HPDE6-E6E7 (cell line): ENCODE data around the gene CEP95.

ENCODE experiments used
- DNase-seq: peaks from one replicate; pipeline ENCODE4 v3.0.0; 2011; ENCODE audit warnings: missing footprints; ENCODE audit errors: extremely low spot score

The CEP95 gene

GRCh38 chr17:64515829-64516228 lies 9.1 kb downstream of the CEP95 start:
- DNase-seq: no peak

DNA sequence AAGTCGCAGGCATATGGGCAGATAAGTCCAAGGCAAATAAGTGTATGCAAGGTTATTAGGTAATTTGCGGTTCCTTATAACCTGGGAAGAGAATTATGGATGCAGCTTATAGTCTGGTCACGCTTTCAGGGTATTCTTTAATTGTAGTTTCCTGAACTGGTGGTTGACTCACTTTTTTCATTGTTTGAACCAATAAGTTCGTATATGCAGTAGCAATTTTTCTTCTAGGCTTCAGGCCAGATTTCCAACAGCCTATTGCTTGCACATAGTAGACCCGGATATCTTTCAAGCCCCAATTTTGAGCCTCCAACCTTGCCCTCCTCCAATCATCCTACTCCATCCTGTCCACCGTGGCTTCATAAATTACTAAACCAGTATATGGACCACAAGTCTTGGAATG lies 12.8 kb downstream of the CEP95 start:
- DNase-seq: no peak

- DNase-seq: no peak
These were observed 13.6 kb downstream of the CEP95 start for GRCh38 chr17:64520359-64520758.

DNA sequence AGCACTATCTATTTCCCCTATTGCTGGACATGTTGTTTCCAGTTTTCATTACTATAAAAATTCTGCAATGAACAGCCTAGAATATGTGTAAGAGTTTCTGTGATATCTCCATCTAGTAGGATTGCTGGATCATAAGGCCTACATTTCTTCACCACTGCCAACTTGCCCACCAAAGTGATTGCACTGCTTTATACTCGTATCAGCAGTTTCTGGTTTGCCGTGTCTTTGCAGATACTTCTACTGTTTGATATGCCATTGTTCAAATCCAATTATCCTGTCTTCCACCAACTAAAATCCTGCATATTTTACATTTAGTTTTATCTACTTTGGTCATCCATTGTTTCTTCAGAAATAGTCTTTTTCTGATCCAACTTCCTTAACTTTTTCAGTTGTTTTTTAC lies 21.1 kb downstream of the CEP95 start:
- DNase-seq: no peak

DNA sequence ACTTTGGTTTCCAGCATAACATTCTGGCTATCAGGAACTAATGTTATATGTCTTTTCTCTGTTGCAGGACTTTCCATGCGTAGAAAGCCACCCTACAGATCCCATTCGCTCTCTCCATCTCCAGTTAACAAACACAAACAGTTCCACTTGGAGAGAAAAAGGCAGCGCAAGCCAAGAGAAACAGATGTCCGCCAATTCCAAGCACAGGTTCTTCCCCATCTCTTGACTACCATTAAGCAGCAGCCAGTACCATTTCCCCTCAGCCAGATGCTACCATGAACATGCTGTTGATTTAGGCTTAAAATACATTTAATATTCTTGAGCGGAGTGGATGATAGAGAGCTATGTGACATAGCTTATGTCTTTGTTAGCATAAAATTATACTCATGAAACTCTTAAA lies 22.4 kb downstream of the CEP95 start:
- DNase-seq: no peak

GRCh38 chr17:64531955-64532371 lies 25.2 kb downstream of the CEP95 start:
- DNase-seq: no peak

DNA sequence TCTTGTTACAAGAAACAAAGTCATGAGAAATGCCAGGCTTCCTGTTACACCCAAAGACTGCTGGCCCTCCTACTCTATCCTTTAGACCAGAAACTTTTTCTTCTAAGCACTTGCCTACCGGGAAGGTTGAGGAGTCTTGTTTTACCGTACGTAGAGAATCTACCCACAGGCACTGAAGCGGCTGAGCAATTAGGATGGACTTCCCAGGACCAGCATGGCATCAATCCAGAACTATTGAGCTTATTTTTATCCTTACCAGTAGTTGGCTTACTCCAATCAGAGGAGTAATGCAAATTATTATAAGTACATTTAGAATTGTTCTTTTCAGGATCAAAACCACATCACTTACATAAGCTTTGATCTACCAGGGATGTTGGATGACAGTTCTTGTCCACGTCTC lies 25.6 kb downstream of the CEP95 start:
- no peak for DNase-seq

DNA sequence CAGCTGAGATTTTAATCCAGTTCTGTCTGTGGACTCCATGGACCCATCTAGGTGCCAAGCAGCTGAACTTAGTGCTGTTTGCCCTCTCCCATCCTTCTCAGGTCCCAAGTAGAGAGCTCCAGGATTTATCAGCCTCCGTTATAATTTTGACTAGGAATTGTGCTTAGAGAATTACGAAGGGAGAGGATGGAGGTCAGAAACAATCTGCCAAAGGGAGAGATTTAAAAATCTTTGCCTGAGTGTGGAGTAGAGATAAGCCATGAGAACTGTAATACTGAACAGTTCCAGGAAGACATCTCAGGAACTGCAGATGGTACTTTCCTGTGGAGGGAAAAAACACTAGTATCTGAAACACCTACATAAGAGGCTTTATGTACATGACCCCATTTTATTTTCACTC lies 27.0 kb downstream of the CEP95 start:
- no peak for DNase-seq

GRCh38 chr17:64534187-64534586 lies 27.4 kb downstream of the CEP95 start:
- no peak for DNase-seq

- DNase-seq: no peak
These were observed 28.6 kb downstream of the CEP95 start for GRCh38 chr17:64535357-64535756.

DNA sequence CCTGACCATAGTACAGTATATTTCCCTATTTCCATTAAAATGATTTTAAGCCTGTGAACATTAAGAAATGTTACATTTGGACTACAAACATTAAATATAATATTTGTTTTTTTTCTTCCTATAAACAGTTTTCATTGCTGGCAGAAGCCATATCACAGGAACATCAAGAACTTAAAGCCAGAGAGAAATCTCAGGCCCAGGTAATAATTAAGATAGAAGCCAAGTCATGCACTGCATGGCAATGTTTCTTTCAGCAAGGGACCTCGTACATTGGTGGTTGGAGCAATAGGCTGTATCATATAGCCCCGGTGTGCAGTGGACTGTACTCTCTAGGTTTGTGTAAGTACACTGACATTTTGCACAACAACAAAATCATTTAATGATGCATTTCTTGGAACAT lies 30.1 kb downstream of the CEP95 start:
- no peak for DNase-seq

DNA sequence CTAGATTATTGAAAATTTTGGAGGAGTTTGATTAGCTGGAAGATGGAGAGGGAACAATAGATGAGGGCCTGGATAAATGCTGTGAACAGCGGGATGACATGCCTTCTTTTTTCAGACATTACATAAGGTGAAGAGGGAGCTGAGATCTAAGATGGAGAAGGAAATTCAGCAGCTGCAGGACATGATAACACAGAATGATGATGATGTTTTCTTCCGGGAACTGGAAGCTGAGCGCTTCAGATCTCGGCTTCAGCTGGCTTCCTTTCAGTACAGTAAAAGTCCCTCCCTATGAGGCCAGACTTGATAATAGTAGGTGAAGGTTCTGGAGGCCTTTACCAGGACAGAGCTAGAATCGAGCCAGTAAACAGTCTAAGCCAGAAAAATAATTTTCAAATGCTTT lies 30.7 kb downstream of the CEP95 start:
- no peak for DNase-seq

- DNase-seq: no peak
These were observed 31.8 kb downstream of the CEP95 start for GRCh38 chr17:64538508-64539130.

- DNase-seq: no peak
These were observed 33.5 kb downstream of the CEP95 start for GRCh38 chr17:64540118-64540776.

DNA sequence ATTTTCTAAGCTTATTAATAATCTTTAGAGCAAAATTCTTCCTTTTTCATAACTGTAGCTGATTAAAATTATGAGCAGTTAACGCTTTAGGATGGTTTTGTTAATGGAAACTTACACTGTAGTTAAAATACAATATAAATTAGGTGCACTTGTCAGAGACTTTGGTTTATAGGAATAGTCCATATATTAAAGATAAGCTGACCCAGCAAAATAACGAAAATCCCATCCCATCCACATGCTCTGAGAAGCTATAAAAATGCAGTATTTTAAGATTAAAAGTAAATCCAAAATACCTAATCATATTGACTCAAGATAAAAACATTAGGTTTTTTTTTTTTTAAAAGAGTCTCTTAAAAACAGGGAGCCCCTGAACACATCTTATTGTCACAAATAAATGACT lies 38.0 kb downstream of the CEP95 start:
- DNase-seq: no peak

GRCh38 chr17:64546716-64547115 lies 39.9 kb downstream of the CEP95 start:
- DNase-seq: no peak

DNA sequence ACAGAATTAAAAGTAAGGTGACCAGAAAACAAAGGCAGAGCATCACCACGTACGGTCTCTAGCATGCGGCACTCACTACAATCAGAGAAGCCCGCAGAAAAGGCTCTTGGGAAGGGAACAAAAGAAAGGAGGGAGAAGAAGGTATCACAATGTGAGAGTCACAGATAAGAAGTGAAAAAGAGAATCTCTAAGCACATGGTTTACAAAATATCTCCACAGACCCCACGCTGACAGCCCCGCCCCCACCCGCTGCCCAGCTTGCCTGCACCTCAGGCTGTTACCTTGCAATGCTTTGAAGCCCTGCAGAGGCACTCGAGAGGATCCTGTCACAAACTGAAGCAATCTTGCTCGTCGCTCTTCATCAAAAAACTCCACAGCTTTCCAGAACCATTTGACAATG lies 40.5 kb downstream of the CEP95 start:
- no peak for DNase-seq

GRCh38 chr17:64551461-64551860 lies 44.7 kb downstream of the CEP95 start:
- no peak for DNase-seq

GRCh38 chr17:64554028-64554637 lies 47.4 kb downstream of the CEP95 start:
- no peak for DNase-seq

DNA sequence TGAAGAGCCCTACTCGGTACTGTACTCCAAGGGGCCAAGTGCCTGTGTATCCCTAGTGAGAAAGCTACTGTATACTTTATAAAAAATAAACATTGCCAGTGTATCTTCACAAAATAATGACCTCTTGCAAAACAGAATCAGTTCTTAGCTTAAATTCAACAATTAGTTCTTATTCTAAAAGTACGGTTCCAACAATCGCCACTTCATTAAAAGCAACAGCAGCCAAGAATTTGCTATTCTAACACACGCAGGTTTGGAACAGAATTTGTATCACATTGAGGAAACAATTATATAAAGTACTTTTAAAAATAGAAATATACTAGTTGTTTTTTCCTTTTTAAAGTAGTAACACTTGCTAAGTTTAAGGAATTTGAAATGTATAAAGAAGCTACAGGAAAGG lies 48.5 kb downstream of the CEP95 start:
- no peak for DNase-seq

DNA sequence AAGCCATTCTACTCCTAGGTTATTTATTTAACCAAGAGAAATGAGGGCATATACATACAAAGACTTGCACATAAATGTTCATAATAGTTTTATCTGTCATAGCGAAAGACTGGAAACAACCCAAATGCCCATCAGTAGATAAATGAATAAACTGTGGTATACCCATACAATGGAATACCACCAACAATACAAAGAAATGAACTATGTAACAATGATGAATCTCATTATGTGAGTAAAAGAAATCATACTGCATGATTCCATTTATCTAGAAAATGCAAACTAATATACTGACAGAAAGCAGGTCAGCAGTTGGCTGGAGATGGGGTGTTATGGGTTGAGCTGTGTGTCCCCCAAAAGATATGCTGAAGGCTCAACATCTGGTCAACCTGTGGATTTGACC lies 57.3 kb downstream of the CEP95 start:
- no peak for DNase-seq

DNA sequence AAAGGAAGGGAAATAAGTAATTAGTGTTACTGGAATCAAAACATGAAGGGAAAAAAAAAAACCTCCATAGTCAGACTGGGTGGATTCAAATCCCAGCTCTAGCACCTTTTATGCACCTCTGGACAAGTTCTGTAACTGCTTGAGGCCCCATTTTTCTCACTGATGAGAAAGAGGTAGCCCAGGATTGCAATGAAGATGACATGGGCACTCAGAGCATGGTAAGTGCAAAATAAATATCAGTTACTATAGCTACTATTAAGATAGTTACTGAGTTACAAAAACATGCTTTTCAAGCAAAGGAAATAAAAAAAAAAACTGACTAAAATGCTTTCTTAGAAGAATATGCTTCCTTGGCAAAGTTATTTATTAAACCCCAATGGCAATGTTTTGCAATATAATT lies 58.8 kb downstream of the CEP95 start:
- DNase-seq: no peak

GRCh38 chr17:64571746-64572145 lies 65.0 kb downstream of the CEP95 start:
- DNase-seq: no peak
